HG03135 (cell line): Measurements from ENCODE around the gene TRPV5.

Experiments
- ATAC-seq: cut with Tn5 transposase; IDR thresholded peaks from one replicate; pipeline ENCODE4 v1.9.1; 2021; ENCODE audit warnings: mild to moderate bottlenecking, moderate library complexity; ENCODE audit not compliant: unreplicated experiment

Gene TRPV5

GRCh38 chr7:142859411-142859810 is 74.1 kb downstream of the TRPV5 start:
- ATAC-seq: no peak
